B cell (primary cell): ENCODE results near the gene SLC5A12.

Experiments used
- EZH2 ChIP-seq: IDR thresholded peaks from 2 replicates; pipeline ENCODE4 v1.6.1; 2012; ENCODE audit warnings: borderline replicate concordance, low read depth, mild to moderate bottlenecking, moderate library complexity, low read length; ENCODE audit not compliant: insufficient read depth, poor library complexity, severe bottlenecking
- TF ChIP-seq, protein P1 (sequence below): fragments of 200-600 bp; IDR thresholded peaks from one replicate; pipeline ENCODE4 v1.8.0; 2022; ENCODE audit warnings: antibody characterized with exemption, mild to moderate bottlenecking

DNA sequence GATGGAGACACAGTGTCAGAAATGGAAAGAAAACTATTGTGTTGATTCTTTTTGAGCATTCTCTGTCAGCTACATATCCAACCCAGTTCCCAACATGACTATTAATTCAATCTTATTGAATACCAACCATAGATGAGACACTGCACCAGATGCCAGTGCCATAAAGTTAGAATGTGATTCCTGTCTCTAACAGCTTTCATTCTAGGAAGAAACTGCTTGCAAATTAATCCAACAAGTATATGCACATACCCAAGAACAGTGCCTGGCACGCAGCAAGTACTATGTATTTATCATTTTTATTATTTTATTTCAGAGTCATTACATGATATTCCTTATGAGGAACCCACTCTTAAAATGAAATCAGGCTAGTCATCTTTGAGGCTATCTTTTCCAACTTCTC, 34.5 kb downstream of the SLC5A12 start:
- TF ChIP-seq, protein P1, sequence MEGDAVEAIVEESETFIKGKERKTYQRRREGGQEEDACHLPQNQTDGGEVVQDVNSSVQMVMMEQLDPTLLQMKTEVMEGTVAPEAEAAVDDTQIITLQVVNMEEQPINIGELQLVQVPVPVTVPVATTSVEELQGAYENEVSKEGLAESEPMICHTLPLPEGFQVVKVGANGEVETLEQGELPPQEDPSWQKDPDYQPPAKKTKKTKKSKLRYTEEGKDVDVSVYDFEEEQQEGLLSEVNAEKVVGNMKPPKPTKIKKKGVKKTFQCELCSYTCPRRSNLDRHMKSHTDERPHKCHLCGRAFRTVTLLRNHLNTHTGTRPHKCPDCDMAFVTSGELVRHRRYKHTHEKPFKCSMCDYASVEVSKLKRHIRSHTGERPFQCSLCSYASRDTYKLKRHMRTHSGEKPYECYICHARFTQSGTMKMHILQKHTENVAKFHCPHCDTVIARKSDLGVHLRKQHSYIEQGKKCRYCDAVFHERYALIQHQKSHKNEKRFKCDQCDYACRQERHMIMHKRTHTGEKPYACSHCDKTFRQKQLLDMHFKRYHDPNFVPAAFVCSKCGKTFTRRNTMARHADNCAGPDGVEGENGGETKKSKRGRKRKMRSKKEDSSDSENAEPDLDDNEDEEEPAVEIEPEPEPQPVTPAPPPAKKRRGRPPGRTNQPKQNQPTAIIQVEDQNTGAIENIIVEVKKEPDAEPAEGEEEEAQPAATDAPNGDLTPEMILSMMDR = no peak
- no peak for TF ChIP-seq EZH2
